T-helper 2 cell (primary cell): ENCODE results near the gene OR51V1.
"Not testable (repeated sequence)": the region's sequence is repeated elsewhere in the genome, so short reads cannot be mapped to it uniquely, and the experiment has no call there.

Source experiments
- DNase-seq, 5 experiments: peaks; one replicate each; pipeline versions ENCODE4 v3.0.0 to v3.0.0-alpha.2; 2012 to 2022

The OR51V1 gene

GRCh38 chr11:5164807-5165206 is 35.7 kb downstream of the OR51V1 start:
- not testable (repeated sequence) for DNase-seq

GRCh38 chr11:5161045-5161444 is 39.4 kb downstream of the OR51V1 start:
- not testable (repeated sequence) for DNase-seq

- not testable (repeated sequence) for DNase-seq
Observed at GRCh38 chr11:5160217-5160616, 40.3 kb downstream of the OR51V1 start.

GRCh38 chr11:5159806-5160205 is 40.7 kb downstream of the OR51V1 start:
- no peak for DNase-seq

GRCh38 chr11:5154657-5155056 is 45.8 kb downstream of the OR51V1 start, which contains the start of gene OR52A1:
Gene OR52A1, minus strand, starts transcription at chr11:5154757. Its CDS starts 2,388 bp downstream, at chr11:5152369.
- DNase-seq = no peak

GRCh38 chr11:5153574-5154431 is 46.7 kb downstream of the OR51V1 start:
- no peak for DNase-seq

GRCh38 chr11:5151713-5152153 is 48.7 kb downstream of the OR51V1 start:
- DNase-seq = no peak
